ENCODE data around the gene CYP19A1. TPM values are rescaled to one million over a fixed set of nuclear protein-coding genes. Genes with fewer than 3 reads are reported as not detected.

The CYP19A1 gene
- total RNA-seq, 1 donor from 2014 or later = not detected

DNA sequence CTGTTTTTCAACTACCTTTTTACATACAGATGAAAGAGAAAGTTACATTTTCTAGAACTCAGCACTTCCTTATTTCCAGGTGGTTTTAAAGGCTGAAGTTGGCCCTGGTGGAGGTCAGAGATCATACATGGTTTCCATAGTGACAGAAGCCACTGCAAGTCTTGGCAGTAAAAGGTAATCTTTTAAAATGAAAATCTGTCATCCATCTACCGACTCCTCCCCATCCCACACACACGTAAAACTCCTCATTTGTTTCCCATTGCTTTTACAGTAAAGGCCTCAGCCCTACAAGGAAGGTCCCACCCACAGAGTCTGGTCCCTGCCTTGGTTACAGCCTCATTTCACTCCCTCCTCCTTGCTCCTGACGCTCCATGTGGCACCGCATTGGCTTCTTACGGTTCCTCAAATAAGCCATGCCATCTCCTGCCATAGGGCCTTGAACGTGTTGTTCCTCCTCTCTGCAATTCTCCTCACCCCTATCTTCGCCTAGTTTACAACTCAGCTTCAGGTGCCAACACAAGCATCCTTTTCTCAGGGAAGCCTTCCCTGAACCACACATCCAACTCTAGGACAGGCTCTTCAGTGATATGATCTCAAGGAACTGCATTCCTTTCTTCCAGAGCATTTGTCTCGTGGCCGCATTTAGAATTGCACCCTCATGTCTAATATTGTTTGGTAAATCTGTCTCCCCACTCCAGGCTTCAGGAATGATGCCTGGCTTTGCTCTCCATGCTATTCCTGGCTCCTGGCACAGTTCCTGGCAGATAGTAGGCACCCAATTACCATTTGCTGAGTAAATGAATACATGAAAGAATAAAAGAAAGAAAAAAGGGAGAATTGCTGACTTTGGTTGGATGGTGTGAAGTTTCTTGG lies 2.6 kb downstream of the CYP19A1 start:
- Histone ChIP-seq H3K27me3 (ENCODE audit: control insufficient read depth, insufficient read depth, low read length) (no peaks in the 10 kb centered on the region), H3K4me3 (ENCODE audit: low read depth, low read length) (no peak overlapping the region), H3K36me3 (ENCODE audit: control insufficient read depth, insufficient read depth, low read length) (no peaks in the 10 kb centered on the region)
- no peak for DNase-seq (ENCODE audit: low read depth)
- TF ChIP-seq, protein P1, sequence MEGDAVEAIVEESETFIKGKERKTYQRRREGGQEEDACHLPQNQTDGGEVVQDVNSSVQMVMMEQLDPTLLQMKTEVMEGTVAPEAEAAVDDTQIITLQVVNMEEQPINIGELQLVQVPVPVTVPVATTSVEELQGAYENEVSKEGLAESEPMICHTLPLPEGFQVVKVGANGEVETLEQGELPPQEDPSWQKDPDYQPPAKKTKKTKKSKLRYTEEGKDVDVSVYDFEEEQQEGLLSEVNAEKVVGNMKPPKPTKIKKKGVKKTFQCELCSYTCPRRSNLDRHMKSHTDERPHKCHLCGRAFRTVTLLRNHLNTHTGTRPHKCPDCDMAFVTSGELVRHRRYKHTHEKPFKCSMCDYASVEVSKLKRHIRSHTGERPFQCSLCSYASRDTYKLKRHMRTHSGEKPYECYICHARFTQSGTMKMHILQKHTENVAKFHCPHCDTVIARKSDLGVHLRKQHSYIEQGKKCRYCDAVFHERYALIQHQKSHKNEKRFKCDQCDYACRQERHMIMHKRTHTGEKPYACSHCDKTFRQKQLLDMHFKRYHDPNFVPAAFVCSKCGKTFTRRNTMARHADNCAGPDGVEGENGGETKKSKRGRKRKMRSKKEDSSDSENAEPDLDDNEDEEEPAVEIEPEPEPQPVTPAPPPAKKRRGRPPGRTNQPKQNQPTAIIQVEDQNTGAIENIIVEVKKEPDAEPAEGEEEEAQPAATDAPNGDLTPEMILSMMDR (IDR thresholded peaks at IDR 0.05; ENCODE audit: insufficient read depth, low read length, poor library complexity, severe bottlenecking) = no peak

DNA sequence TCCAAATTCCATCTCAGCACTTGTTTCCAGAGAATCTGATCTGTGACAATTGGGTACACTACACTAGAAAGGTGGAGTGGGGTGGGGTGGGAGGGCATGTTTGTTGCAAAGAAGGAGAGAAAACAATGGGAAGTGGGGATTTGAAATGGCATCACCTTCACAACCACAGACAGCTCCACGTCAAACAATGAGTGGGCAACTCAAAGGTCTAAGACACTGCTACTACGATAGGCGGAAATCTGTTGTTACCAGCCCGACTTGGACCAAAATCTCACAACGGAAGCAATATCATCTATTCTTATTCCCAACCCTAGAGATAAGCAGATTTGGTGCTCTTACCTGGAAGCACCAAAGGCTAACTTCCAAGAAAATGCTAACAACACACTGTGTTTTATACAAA lies 3.3 kb downstream of the CYP19A1 start:
- H3K4me3 ChIP-seq (ENCODE audit: low read depth, low read length) = no peak overlapping the region
- no peaks in the 10 kb centered on the region for H3K36me3 ChIP-seq (ENCODE audit: control insufficient read depth, insufficient read depth, low read length)
- H3K27me3 ChIP-seq (ENCODE audit: control insufficient read depth, insufficient read depth, low read length) = no peaks in the 10 kb centered on the region
- DNase-seq (ENCODE audit: low read depth) = no peak
- TF ChIP-seq, protein P1 (IDR thresholded peaks at IDR 0.05; ENCODE audit: insufficient read depth, low read length, poor library complexity, severe bottlenecking) = no peak

DNA sequence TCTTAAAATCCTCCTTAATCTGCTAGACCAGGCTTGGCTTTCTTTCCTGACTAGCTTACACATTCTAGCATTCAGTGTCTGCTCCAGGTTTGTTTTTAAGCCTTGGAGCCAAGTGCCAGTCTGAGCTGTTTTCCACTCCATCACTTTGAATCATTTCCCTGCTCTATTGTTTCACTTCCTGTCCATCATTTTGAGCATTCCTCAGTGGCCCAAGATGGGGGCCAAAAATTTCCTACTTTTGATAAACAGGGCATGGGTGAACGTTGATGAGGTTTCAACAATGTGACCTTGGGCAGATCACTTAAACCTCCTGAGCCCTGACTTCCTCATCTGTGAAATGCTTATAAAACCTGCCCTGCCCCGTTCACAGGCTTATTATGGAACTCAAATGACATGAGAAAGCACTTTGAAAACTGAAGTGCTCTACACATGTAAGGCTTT lies 4.4 kb downstream of the CYP19A1 start:
- no peak for DNase-seq (ENCODE audit: low read depth)
- H3K36me3 ChIP-seq (ENCODE audit: control insufficient read depth, insufficient read depth, low read length) = no peaks in the 10 kb centered on the region
- H3K27me3 ChIP-seq (ENCODE audit: control insufficient read depth, insufficient read depth, low read length) = no peaks in the 10 kb centered on the region
- H3K4me3 ChIP-seq (ENCODE audit: low read depth, low read length) = no peak overlapping the region
- TF ChIP-seq, protein P1 (IDR thresholded peaks at IDR 0.05; ENCODE audit: insufficient read depth, low read length, poor library complexity, severe bottlenecking) = no peak

DNA sequence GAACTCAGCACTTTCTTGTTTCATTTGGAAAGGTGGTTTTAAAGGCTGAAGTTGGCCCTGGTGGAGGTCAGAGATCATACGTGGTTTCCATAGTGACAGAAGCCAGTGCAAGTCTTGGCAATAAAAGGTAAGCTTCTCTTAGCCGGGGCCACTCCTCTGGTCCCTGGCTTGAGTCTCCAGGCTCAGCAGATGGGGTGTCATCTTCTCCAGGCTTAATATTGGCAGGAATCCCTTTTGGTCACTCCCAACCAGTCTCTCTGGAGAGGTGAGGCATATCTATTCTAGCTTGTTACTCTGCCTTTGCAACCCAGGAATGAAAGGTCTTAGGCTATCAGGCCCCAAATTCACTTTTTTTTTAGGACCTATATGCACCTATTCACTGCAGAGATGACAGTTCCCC lies 4.8 kb downstream of the CYP19A1 start:
- DNase-seq (ENCODE audit: low read depth) = no peak
- TF ChIP-seq, protein P1 (IDR thresholded peaks at IDR 0.05; ENCODE audit: insufficient read depth, low read length, poor library complexity, severe bottlenecking) = no peak
- Histone ChIP-seq H3K27me3 (ENCODE audit: control insufficient read depth, insufficient read depth, low read length) (no peaks in the 10 kb centered on the region), H3K4me3 (ENCODE audit: low read depth, low read length) (no peak overlapping the region), H3K36me3 (ENCODE audit: control insufficient read depth, insufficient read depth, low read length) (no peaks in the 10 kb centered on the region)

DNA sequence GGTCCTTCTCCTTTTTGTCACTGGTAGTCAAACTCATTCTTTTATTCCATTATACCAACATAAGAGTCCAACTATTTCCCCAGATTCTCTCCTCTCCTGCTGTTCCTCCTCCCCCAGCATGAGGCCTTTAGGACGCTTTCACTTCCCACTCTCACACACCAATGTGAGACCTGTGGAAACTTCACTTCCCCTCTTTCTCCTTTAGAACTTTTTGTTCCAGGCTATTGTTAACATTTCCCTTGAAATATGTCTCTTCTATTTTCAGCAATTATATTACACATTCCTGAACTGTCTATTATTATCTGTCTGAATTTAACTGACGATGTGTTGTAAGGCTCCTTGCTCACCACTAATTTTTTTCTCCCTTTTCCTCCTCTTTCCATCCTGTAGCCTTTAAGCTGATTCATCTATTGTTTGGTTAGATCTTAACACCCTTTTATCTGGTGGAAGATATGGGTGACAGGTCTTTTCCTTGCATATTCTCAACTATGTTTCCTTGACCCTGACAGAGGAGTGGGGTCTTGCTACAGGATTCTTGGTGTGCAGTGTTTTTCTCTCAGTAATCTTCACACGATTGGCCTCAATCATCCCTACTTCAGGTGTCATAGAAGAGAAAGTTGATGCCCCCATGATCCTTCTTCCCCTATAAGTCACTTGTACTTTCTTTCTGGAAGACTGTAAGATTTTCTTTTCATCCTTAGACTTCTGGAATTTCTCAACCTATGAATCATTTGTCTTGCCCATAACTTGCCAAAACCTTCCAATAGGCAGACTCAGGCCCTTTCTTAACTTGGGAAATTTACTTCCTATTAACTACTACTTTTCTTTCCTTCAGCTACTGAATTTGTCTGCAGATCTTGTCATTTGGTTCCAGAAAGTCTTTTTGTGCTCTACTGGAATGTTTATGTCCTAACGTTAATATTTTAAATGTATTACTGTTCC lies 5.9 kb downstream of the CYP19A1 start:
- H3K36me3 ChIP-seq (ENCODE audit: control insufficient read depth, insufficient read depth, low read length) = no peaks in the 10 kb centered on the region
- TF ChIP-seq, protein P1 (IDR thresholded peaks at IDR 0.05; ENCODE audit: insufficient read depth, low read length, poor library complexity, severe bottlenecking) = no peak
- H3K27me3 ChIP-seq (ENCODE audit: control insufficient read depth, insufficient read depth, low read length) = no peaks in the 10 kb centered on the region
- no peak overlapping the region for H3K4me3 ChIP-seq (ENCODE audit: low read depth, low read length)
- DNase-seq (ENCODE audit: low read depth) = no peak
